Measurements from ENCODE around the gene CHSY1. TPM values are rescaled to one million over a fixed set of nuclear protein-coding genes. Genes with fewer than 3 reads are reported as not detected.
A peak's percentile ranks its signal among the peaks of the same experiment; 100 is the strongest.
"Not testable (repeated sequence)": the region's sequence is repeated elsewhere in the genome, so short reads cannot be mapped to it uniquely, and the experiment has no call there.

The CHSY1 gene
- 1 to 10 TPM; 3.3 to 5.2 TPM for polyA plus RNA-seq

DNA sequence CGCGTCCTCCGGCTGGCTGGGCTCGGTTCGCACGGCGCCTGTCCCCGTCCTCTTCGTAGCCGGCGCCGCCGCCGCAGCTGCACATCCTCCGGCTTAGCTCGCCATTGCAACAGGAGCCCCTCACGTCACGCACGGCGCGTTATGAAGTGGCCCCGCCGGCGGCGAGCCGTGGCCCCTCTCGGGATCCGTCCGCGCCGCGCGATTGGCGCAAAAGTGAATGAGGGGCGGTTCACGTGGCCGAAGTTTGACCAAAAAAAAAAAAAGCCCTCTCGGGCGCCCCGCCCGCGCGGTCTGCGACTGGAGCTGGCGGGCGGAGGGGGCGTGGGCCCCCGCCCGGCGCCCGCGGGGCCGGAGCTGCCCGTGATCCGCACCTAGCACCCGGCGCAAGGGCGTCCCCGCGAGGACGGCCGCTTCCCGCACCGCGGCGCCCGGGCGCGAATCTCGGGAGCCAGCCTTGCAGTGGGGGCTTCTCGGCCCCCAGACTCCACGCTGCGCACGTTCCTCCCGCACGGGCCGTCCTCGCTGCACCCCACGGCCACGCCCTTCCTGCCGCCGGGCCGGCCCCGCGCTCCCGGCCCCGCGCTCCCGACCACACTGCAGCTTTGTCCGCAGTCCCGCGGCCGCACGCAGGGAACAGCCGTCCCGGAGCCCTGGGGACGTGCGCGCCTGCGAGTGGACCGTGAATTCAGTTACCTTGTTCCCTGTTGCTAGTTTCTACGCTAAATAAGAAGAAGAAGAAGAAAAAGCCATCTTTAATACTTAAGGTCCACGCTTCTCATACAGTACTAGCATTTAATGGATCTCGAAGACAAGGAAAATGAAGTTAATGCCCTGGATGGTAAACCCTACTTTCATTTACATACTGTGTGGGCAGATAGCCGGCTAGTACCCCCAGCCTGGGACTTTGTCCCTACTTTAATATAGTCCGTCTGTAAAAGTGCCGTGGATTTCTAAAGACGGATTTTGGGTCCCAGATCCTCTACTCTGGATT, at the start of gene CHSY1:
TSS of gene CHSY1 (minus strand) at position 219 of the 991 bp plus-strand sequence. CDS start 592 bp downstream, outside the sequence.
- 1% methylated on average over 97 to 108 of the region's 108 CpGs for WGBS, 2 donors
- Histone ChIP-seq H3K4me3 (ENCODE audit: low read depth in 1 of 2, low read length in 2 of 2) (peak within 1 kb of the TSS; percentile 81 to 91), H3K4me1 (ENCODE audit: control insufficient read depth in 2 of 2, insufficient read depth in 2 of 2, low read length in 1 of 2) (no peaks in the 10 kb centered on the region), H3K9me3 (ENCODE audit: control insufficient read depth in 2 of 2, insufficient read depth in 1 of 2, low read depth in 1 of 2, low read length in 1 of 2) (no peaks in the 10 kb centered on the region), H3K27ac (ENCODE audit: low read depth in 2 of 2, low read length in 1 of 2) (peak within 1 kb of the TSS; percentile 85 to 94), H3K27me3 (ENCODE audit: control insufficient read depth in 1 of 2, insufficient read depth in 2 of 2, low read length in 2 of 2) (no peaks in the 10 kb centered on the region), H3K36me3 (ENCODE audit: control insufficient read depth in 2 of 2, insufficient read depth in 2 of 2, low read length in 1 of 2) (no peaks in the 10 kb centered on the region)

DNA sequence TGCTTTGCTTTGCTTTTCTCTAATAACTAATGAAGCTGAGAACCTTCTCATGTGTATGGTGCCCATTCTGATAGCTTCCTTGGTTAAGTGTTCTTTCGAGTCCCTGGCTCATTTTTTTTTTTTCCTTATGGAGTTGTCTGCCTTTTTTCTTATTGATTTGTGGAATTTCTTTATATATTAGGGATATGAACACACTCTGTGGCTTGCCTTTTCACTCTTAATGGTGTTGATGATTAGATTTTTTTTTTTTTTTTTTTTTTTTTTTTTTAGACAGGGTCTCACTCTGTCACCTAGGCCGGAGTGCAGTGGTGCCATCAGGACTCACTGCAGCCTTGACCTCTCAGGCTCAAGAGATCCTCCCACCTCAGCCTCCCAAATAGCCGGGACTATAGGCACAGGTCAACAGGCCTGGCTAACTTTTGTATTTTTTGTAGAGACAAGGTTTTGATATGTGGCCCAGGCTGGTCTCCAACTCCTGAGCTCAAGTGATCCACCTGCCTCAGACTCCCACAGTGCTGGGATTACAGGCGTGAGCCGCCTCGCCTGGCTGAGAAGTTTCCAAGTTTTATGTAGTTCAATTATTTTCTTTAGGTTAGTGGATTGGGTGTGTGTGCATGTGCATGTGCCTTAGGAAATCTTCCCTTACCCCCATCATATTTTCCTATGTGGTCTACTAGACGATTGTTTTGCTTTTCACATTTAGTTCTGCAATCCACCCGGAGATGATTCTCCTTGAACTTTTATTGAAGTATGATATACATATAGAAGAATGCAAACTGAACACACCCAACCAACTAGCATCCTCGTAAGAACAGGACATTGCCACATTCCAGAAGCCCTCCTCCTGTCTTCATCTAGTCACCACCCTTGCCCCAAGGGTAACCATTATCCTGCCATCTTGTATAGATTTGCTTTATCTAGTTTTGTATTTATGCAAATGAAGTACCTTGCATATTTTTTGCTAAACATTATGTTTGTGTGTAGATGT, 44.9 kb upstream of the CHSY1 start:
- 72 to 80% methylated on average over 9 of the region's 9 CpGs for WGBS, 2 donors
- H3K9me3 ChIP-seq (ENCODE audit: control insufficient read depth in 2 of 2, insufficient read depth in 1 of 2, low read depth in 1 of 2, low read length in 1 of 2) = no peaks in the 10 kb centered on the region

DNA sequence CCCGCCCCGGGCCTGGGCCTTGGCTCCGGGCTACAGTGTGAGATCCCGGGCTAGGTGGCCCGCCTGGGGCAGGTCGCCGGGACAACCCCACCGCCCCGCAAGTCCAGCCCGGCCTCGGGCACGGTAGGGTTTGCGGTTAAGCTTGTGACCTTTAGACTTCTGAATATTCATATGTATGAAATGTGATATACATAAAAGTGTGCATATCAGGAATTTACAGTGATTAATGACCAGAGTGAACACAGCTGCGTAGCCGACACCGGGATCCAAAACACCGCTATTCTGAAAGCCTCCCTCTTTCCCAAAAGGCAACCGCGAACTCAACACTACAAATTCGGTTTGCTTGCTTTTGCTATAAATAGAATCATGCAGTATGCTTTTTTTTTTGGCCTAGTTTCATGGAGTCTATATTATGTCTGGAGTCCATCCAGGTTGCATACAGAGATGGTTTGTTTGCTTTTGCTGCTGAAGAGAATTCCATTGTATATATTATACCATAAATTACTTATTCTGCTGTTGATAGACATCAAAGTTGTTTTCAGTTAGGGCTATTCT, 43.8 kb upstream of the CHSY1 start:
- no peaks in the 10 kb centered on the region for H3K36me3 ChIP-seq (ENCODE audit: control insufficient read depth in 2 of 2, insufficient read depth in 2 of 2, low read length in 1 of 2)
- peak overlapping the region; percentile 65 to 94 for H3K4me3 ChIP-seq (ENCODE audit: low read depth in 1 of 2, low read length in 2 of 2)
- peaks cover 0 to 2% of the 10 kb centered on the region in 2 donors for H3K4me1 ChIP-seq (ENCODE audit: control insufficient read depth in 2 of 2, insufficient read depth in 2 of 2, low read length in 1 of 2)
- no peaks in the 10 kb centered on the region for H3K9me3 ChIP-seq (ENCODE audit: control insufficient read depth in 2 of 2, insufficient read depth in 1 of 2, low read depth in 1 of 2, low read length in 1 of 2)
- H3K27ac ChIP-seq (ENCODE audit: low read depth in 2 of 2, low read length in 1 of 2) = peak overlapping the region; percentile 84 to 97
- H3K27me3 ChIP-seq (ENCODE audit: control insufficient read depth in 1 of 2, insufficient read depth in 2 of 2, low read length in 2 of 2) = no peaks in the 10 kb centered on the region
- 2% methylated on average over 20 of the region's 20 CpGs for WGBS, 2 donors

More for the DNA sequence above, 44.9 kb upstream of the CHSY1 start:
- H3K36me3 ChIP-seq (ENCODE audit: control insufficient read depth in 2 of 2, insufficient read depth in 2 of 2, low read length in 1 of 2) = no peaks in the 10 kb centered on the region
- H3K27ac ChIP-seq (ENCODE audit: low read depth in 2 of 2, low read length in 1 of 2) = no peak overlapping the region
- peaks cover 0 to 2% of the 10 kb centered on the region in 2 donors for H3K4me1 ChIP-seq (ENCODE audit: control insufficient read depth in 2 of 2, insufficient read depth in 2 of 2, low read length in 1 of 2)
- H3K27me3 ChIP-seq (ENCODE audit: control insufficient read depth in 1 of 2, insufficient read depth in 2 of 2, low read length in 2 of 2) = no peaks in the 10 kb centered on the region
- no peak overlapping the region for H3K4me3 ChIP-seq (ENCODE audit: low read depth in 1 of 2, low read length in 2 of 2)

DNA sequence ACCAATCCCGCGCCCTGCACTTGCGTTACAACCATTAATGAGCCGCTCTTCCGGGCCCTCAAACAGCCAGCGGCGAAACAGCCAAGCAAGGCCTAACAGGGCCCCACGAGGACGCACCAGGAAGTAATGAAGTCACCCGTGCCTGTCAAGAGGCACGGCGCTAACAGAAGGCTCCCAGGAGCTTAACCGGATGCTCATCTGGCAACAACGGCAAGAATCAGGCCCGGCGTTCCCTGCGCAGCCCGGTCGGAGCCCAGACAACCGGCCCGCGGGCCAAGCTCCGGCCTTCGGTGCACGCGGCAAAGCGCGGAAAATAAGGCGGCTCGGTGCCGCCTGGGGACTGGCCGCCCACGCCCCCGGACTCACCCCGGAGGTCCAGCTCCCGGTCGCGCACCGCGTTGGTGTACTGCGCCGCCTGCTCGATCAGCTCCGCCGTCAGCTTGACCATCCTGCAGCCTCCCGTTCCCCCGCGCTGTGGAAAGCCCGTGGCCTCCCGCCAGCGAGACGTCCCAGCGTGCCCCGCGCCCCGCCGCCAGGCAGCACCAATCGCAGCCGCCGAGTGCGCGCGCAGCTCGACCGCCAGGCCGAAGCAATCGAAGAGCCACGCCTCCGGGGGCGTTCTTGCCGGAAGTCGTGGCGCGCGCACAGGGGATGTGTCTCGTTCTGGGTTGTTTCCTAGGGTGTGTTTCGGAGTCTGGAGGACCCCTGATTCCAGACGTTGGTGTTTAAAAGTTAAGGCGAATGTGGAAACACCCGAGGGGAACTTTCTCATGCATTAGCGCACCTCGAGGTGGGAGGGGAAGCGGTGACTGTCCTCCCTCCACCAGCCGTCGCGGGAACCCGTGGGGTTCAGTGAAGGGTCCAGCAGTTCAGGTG, 43.1 kb upstream of the CHSY1 start, which contains the start of gene SNRPA1:
TSS of gene SNRPA1 (minus strand) at position 518 of the 876 bp plus-strand sequence. CDS start at position 448, 70 bp downstream.
- no peaks in the 10 kb centered on the region for H3K27me3 ChIP-seq (ENCODE audit: control insufficient read depth in 1 of 2, insufficient read depth in 2 of 2, low read length in 2 of 2)
- H3K36me3 ChIP-seq (ENCODE audit: control insufficient read depth in 2 of 2, insufficient read depth in 2 of 2, low read length in 1 of 2) = no peaks in the 10 kb centered on the region
- WGBS, 2 donors = 0 to 1% methylated on average over 86 to 87 of the region's 87 CpGs
- H3K9me3 ChIP-seq (ENCODE audit: control insufficient read depth in 2 of 2, insufficient read depth in 1 of 2, low read depth in 1 of 2, low read length in 1 of 2) = no peaks in the 10 kb centered on the region
- H3K4me3 ChIP-seq (ENCODE audit: low read depth in 1 of 2, low read length in 2 of 2) = peak within 1 kb of the TSS; percentile 65 to 94
- H3K27ac ChIP-seq (ENCODE audit: low read depth in 2 of 2, low read length in 1 of 2) = peak within 1 kb of the TSS; percentile 84 to 97
- peaks cover 0 to 2% of the 10 kb centered on the region in 2 donors for H3K4me1 ChIP-seq (ENCODE audit: control insufficient read depth in 2 of 2, insufficient read depth in 2 of 2, low read length in 1 of 2)

- Histone ChIP-seq H3K36me3 (ENCODE audit: control insufficient read depth in 2 of 2, insufficient read depth in 2 of 2, low read length in 1 of 2) (no peaks in the 10 kb centered on the region), H3K27me3 (ENCODE audit: control insufficient read depth in 1 of 2, insufficient read depth in 2 of 2, low read length in 2 of 2) (no peaks in the 10 kb centered on the region), H3K4me1 (ENCODE audit: control insufficient read depth in 2 of 2, insufficient read depth in 2 of 2, low read length in 1 of 2) (peaks cover 0 to 2% of the 10 kb centered on the region in 2 donors), H3K4me3 (ENCODE audit: low read depth in 1 of 2, low read length in 2 of 2) (peak overlapping the region; percentile 4 to 94), H3K27ac (ENCODE audit: low read depth in 2 of 2, low read length in 1 of 2) (peak overlapping the region; percentile 8 to 49), H3K9me3 (ENCODE audit: control insufficient read depth in 2 of 2, insufficient read depth in 1 of 2, low read depth in 1 of 2, low read length in 1 of 2) (no peaks in the 10 kb centered on the region)
- 46% methylated on average over 10 of the region's 10 CpGs for WGBS, 2 donors
Observed at GRCh38 chr15:101293122-101293521, 41.3 kb upstream of the CHSY1 start.

GRCh38 chr15:101288905-101289513, 37.2 kb upstream of the CHSY1 start:
- H3K4me1 ChIP-seq (ENCODE audit: control insufficient read depth in 2 of 2, insufficient read depth in 2 of 2, low read length in 1 of 2) = peaks cover 0 to 2% of the 10 kb centered on the region in 2 donors
- H3K9me3 ChIP-seq (ENCODE audit: control insufficient read depth in 2 of 2, insufficient read depth in 1 of 2, low read depth in 1 of 2, low read length in 1 of 2) = no peaks in the 10 kb centered on the region
- H3K27ac ChIP-seq (ENCODE audit: low read depth in 2 of 2, low read length in 1 of 2) = no peak overlapping the region
- peaks cover 2 to 11% of the 10 kb centered on the region in 2 donors for H3K36me3 ChIP-seq (ENCODE audit: control insufficient read depth in 2 of 2, insufficient read depth in 2 of 2, low read length in 1 of 2)
- WGBS, 2 donors = 64 to 69% methylated on average over 8 of the region's 8 CpGs
- no peak overlapping the region for H3K4me3 ChIP-seq (ENCODE audit: low read depth in 1 of 2, low read length in 2 of 2)
- H3K27me3 ChIP-seq (ENCODE audit: control insufficient read depth in 1 of 2, insufficient read depth in 2 of 2, low read length in 2 of 2) = no peaks in the 10 kb centered on the region

GRCh38 chr15:101287342-101287741, 35.5 kb upstream of the CHSY1 start:
- peaks cover 7 to 14% of the 10 kb centered on the region in 2 donors for H3K36me3 ChIP-seq (ENCODE audit: control insufficient read depth in 2 of 2, insufficient read depth in 2 of 2, low read length in 1 of 2)
- not testable (repeated sequence) for H3K27me3 ChIP-seq (ENCODE audit: control insufficient read depth in 1 of 2, insufficient read depth in 2 of 2, low read length in 2 of 2); H3K4me1 ChIP-seq (ENCODE audit: control insufficient read depth in 2 of 2, insufficient read depth in 2 of 2, low read length in 1 of 2); H3K4me3 ChIP-seq (ENCODE audit: low read depth in 1 of 2, low read length in 2 of 2); H3K27ac ChIP-seq (ENCODE audit: low read depth in 2 of 2, low read length in 1 of 2); H3K9me3 ChIP-seq (ENCODE audit: control insufficient read depth in 2 of 2, insufficient read depth in 1 of 2, low read depth in 1 of 2, low read length in 1 of 2)
- 97 to 98% methylated on average over 6 of the region's 6 CpGs for WGBS, 2 donors

- 76 to 91% methylated on average over 9 of the region's 9 CpGs for WGBS, 2 donors
- no peaks in the 10 kb centered on the region for H3K27me3 ChIP-seq (ENCODE audit: control insufficient read depth in 1 of 2, insufficient read depth in 2 of 2, low read length in 2 of 2)
- no peak overlapping the region for H3K4me3 ChIP-seq (ENCODE audit: low read depth in 1 of 2, low read length in 2 of 2)
- peaks cover 7 to 14% of the 10 kb centered on the region in 2 donors for H3K36me3 ChIP-seq (ENCODE audit: control insufficient read depth in 2 of 2, insufficient read depth in 2 of 2, low read length in 1 of 2)
- H3K27ac ChIP-seq (ENCODE audit: low read depth in 2 of 2, low read length in 1 of 2) = no peak overlapping the region
- no peaks in the 10 kb centered on the region for H3K9me3 ChIP-seq (ENCODE audit: control insufficient read depth in 2 of 2, insufficient read depth in 1 of 2, low read depth in 1 of 2, low read length in 1 of 2)
- H3K4me1 ChIP-seq (ENCODE audit: control insufficient read depth in 2 of 2, insufficient read depth in 2 of 2, low read length in 1 of 2) = no peaks in the 10 kb centered on the region
Observed at GRCh38 chr15:101286471-101287114, 34.7 kb upstream of the CHSY1 start.
